ENCODE results near the gene UNC93B1. TPM values are rescaled to one million over a fixed set of nuclear protein-coding genes. Genes with fewer than 3 reads are reported as not detected.
A peak's percentile ranks its signal among the peaks of the same experiment; 100 is the strongest.

The UNC93B1 gene
- 5.3 TPM for total RNA-seq
- long read RNA-seq, transcript UNC93B1-201 (11 exons, 2,316 nt) = major isoform, 12 of 15 reads
- long read RNA-seq, partial matches to known transcripts = 2 of 15 reads
- long read RNA-seq, other reads (novel, unspliced or antisense) = 0 of 15 reads

GRCh38 chr11:68003846-68004550, at the start of gene UNC93B1:
Gene UNC93B1, minus strand, starts transcription at chr11:68004097. Its CDS starts 54 bp downstream, at chr11:68004043.
- intact Hi-C loops (cut with DNase I) = no loop called here
- DNase-seq (ENCODE audit: low spot score) = peak; percentile 95

GRCh38 chr11:68053117-68053516, 49.2 kb upstream of the UNC93B1 start:
- peak; percentile 65 for DNase-seq (ENCODE audit: low spot score)

GRCh38 chr11:68052137-68052873, 48.4 kb upstream of the UNC93B1 start:
- intact Hi-C loops (cut with DNase I) = no loop called here
- peak; percentile 53 for DNase-seq (ENCODE audit: low spot score)

More at GRCh38 chr11:68053117-68053516, 49.2 kb upstream of the UNC93B1 start:
- intact Hi-C loops (cut with DNase I) = no loop called here

- peak; percentile 47 for DNase-seq (ENCODE audit: low spot score)
- intact Hi-C loops (cut with DNase I) = no loop called here
Observed at GRCh38 chr11:68051191-68052136, 47.6 kb upstream of the UNC93B1 start.

GRCh38 chr11:68050371-68050841, 46.5 kb upstream of the UNC93B1 start:
- no peak for DNase-seq (ENCODE audit: low spot score)
- intact Hi-C loops (cut with DNase I) = no loop called here

- intact Hi-C loops (cut with DNase I) = no loop called here
- DNase-seq (ENCODE audit: low spot score) = no peak
Observed at GRCh38 chr11:68049509-68050370, 45.8 kb upstream of the UNC93B1 start.

- intact Hi-C loops (cut with DNase I) = no loop called here
- DNase-seq (ENCODE audit: low spot score) = no peak
Observed at GRCh38 chr11:68048681-68049508, 45.0 kb upstream of the UNC93B1 start.

GRCh38 chr11:68047437-68048290, 43.8 kb upstream of the UNC93B1 start:
- intact Hi-C loops (cut with DNase I) = no loop called here
- no peak for DNase-seq (ENCODE audit: low spot score)

GRCh38 chr11:68044898-68045351, 41.0 kb upstream of the UNC93B1 start:
- no peak for DNase-seq (ENCODE audit: low spot score)
- intact Hi-C loops (cut with DNase I) = no loop called here

GRCh38 chr11:68044145-68044813, 40.4 kb upstream of the UNC93B1 start:
- intact Hi-C loops (cut with DNase I) = no loop called here
- DNase-seq (ENCODE audit: low spot score) = no peak

GRCh38 chr11:68043349-68044144, 39.6 kb upstream of the UNC93B1 start:
- intact Hi-C loops (cut with DNase I) = no loop called here
- no peak for DNase-seq (ENCODE audit: low spot score)

GRCh38 chr11:68043029-68043348, 39.1 kb upstream of the UNC93B1 start:
- intact Hi-C loops (cut with DNase I) = no loop called here
- no peak for DNase-seq (ENCODE audit: low spot score)

- DNase-seq (ENCODE audit: low spot score) = no peak
- intact Hi-C loops (cut with DNase I) = no loop called here
Observed at GRCh38 chr11:68042219-68043028, 38.5 kb upstream of the UNC93B1 start.

- DNase-seq (ENCODE audit: low spot score) = no peak
- intact Hi-C loops (cut with DNase I) = no loop called here
Observed at GRCh38 chr11:68041617-68042218, 37.8 kb upstream of the UNC93B1 start.
